Coronary artery (tissue), 2 donors: ENCODE data around the gene TUBE1.

ENCODE experiments used
- DNase-seq: peaks from one replicate; pipeline ENCODE4 v3.0.0-alpha.2; 2017; ENCODE audit warnings: low spot score
- H3K27ac ChIP-seq, 2 donors: fragments of 200-600 bp; sonication (generic); one replicate each; pipeline ENCODE4 v1.5.1; 2016 to 2019
- H3K4me3 ChIP-seq: fragments of 200-600 bp; sonication (generic); 2 replicates; pipeline ENCODE4 v1.5.1; 2016; ENCODE audit warnings: mild to moderate bottlenecking, moderate library complexity
- CTCF ChIP-seq: fragments of 200-600 bp; sonication (generic); IDR thresholded peaks from one replicate; pipeline ENCODE4 v1.5.1; 2019; ENCODE audit warnings: antibody characterized with exemption

Gene TUBE1

GRCh38 chr6:112087136-112087911 is at the start of gene TUBE1, which contains the start of gene FAM229B:
Gene TUBE1, minus strand, starts transcription at chr6:112087482. Its CDS starts 48 bp downstream, at chr6:112087434.
Gene FAM229B, plus strand, starts transcription at chr6:112087591. Its CDS starts 11,693 bp downstream, at chr6:112099284.
- peak within 1 kb of the TSS; percentile 82 for H3K4me3 ChIP-seq
- peak within 1 kb of the TSS; percentile 79 to 86 for H3K27ac ChIP-seq
- no peak for TF ChIP-seq CTCF
- peak; percentile 94 for DNase-seq

- TF ChIP-seq CTCF = no peak
- no peak overlapping the region for H3K4me3 ChIP-seq
- no peak overlapping the region for H3K27ac ChIP-seq
- no peak for DNase-seq
These were observed 43.6 kb upstream of the TUBE1 start for GRCh38 chr6:112130878-112131277.

GRCh38 chr6:112128208-112128607 is 40.9 kb upstream of the TUBE1 start:
- DNase-seq = no peak
- TF ChIP-seq CTCF = no peak
- no peak overlapping the region for H3K27ac ChIP-seq
- no peak overlapping the region for H3K4me3 ChIP-seq

GRCh38 chr6:112123982-112124381 is 36.7 kb upstream of the TUBE1 start:
- no peak for DNase-seq
- H3K4me3 ChIP-seq = no peak overlapping the region
- no peak for TF ChIP-seq CTCF
- H3K27ac ChIP-seq = no peak overlapping the region

- no peak for DNase-seq
- Histone ChIP-seq H3K4me3 (no peak overlapping the region), H3K27ac (no peak overlapping the region)
- no peak for TF ChIP-seq CTCF
These were observed 35.5 kb upstream of the TUBE1 start for GRCh38 chr6:112122756-112123155.

- no peak overlapping the region for H3K4me3 ChIP-seq
- no peak for DNase-seq
- H3K27ac ChIP-seq = no peak overlapping the region
- no peak for TF ChIP-seq CTCF
These were observed 30.8 kb upstream of the TUBE1 start for GRCh38 chr6:112118034-112118433.

GRCh38 chr6:112117554-112117953 is 30.3 kb upstream of the TUBE1 start:
- Histone ChIP-seq H3K4me3 (no peak overlapping the region), H3K27ac (no peak overlapping the region)
- no peak for DNase-seq
- TF ChIP-seq CTCF = no peak
